Fibroblast of upper back skin (primary cell): ENCODE results near the gene GUCY2D.

Experiments used
- DNase-seq: peaks from one replicate; pipeline ENCODE4 v3.0.0-alpha.2; 2013

Gene GUCY2D

DNA sequence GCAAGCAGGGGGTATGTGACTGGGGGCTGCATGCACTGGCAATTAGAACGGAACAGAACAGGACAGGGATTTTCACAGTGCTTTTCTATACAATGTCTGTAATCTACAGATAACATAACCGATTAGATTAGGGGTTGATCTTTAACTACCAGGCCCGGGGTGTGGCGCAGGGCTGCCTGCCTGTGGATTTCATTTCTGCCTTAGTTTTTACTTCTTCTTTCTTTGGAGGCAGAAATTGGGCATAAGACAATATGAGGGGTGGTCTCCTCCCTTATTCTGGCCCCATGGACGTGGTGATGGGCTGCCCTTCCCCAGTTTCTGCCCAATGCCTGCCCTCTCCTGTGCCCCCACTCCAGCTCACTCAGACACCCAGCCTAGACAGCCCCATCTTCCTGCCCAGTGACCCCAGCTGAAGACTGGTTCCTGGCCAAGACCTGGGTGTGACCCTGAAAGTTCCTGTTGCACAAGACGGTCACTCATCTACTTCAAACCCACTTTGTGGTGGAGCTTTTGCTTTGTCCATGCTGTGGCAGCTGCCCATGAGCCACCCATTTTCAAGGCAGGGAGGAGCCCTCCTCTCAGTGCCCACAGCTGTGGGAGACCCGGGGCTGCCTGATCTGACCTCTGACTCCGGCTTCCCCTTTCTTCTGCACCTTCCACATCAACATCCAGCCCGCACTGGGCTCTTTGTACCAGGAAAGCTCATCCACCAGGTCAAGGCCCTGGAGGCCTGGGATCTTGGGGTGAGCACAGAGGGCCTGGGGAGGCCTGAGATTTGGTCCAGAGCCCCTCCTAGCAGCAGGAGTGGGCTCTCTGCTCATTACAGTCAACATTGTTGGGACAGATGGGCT is 66.5 kb downstream of the GUCY2D start:
- DNase-seq = no peak

DNA sequence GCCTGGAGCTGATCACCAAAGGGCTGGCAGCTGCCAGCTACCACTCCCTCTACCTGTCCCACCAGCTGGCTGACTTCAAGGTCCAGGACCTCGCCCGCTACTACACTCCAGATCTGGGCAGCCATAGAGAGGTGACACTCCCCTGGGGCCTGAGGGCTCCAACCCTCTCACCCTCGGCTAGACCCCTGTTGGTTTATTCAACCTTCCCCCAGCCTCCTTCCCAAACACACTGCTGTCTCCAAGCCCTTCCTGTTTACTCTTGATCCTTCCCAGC is 67.1 kb downstream of the GUCY2D start:
- no peak for DNase-seq
